GM18507 (cell line): ENCODE results near the gene TTLL7.
A peak's percentile ranks its signal among the peaks of the same experiment; 100 is the strongest.

Experiments
- DNase-seq: peaks from one replicate; pipeline ENCODE4 v3.0.0; 2011; ENCODE audit warnings: low read depth; ENCODE audit not compliant: insufficient read length; ENCODE audit errors: extremely low spot score
- FAIRE-seq: peaks from 2 replicates; lab custom pipeline; 2011; peaks lifted over from hg19 to GRCh38; lab: Jason Lieb, UNC

The TTLL7 gene

GRCh38 chr1:83897516-83897915 lies 101.4 kb downstream of the TTLL7 start:
- no peak for FAIRE-seq
- no peak for DNase-seq

GRCh38 chr1:83896299-83896698 lies 102.6 kb downstream of the TTLL7 start:
- FAIRE-seq (no peak), DNase-seq (no peak)

GRCh38 chr1:83889707-83890106 lies 109.2 kb downstream of the TTLL7 start:
- DNase-seq (no peak), FAIRE-seq (no peak)

GRCh38 chr1:83887483-83887882 lies 111.4 kb downstream of the TTLL7 start:
- DNase-seq (no peak), FAIRE-seq (no peak)

- DNase-seq (no peak), FAIRE-seq (no peak)
Measured at GRCh38 chr1:83883979-83884378, 115.0 kb downstream of the TTLL7 start.

GRCh38 chr1:83882906-83883305 lies 116.0 kb downstream of the TTLL7 start:
- DNase-seq = no peak
- FAIRE-seq = no peak

GRCh38 chr1:83872515-83872914 lies 126.4 kb downstream of the TTLL7 start:
- DNase-seq (no peak), FAIRE-seq (no peak)

- DNase-seq (no peak), FAIRE-seq (no peak)
Measured at GRCh38 chr1:83864991-83865390, 133.9 kb downstream of the TTLL7 start.

- FAIRE-seq = peak; percentile 9
- DNase-seq = peak; percentile 8
Measured at GRCh38 chr1:83860490-83861221, 138.3 kb downstream of the TTLL7 start.

GRCh38 chr1:83857716-83858115 lies 141.2 kb downstream of the TTLL7 start:
- DNase-seq (no peak), FAIRE-seq (no peak)

- DNase-seq (no peak), FAIRE-seq (no peak)
Measured at GRCh38 chr1:83857103-83857502, 141.8 kb downstream of the TTLL7 start.

- FAIRE-seq (no peak), DNase-seq (no peak)
Measured at GRCh38 chr1:83856381-83856780, 142.6 kb downstream of the TTLL7 start.

- DNase-seq (no peak), FAIRE-seq (no peak)
Measured at GRCh38 chr1:83854456-83854855, 144.5 kb downstream of the TTLL7 start.

- DNase-seq = no peak
- no peak for FAIRE-seq
Measured at GRCh38 chr1:83850834-83851233, 148.1 kb downstream of the TTLL7 start.

- no peak for DNase-seq
- no peak for FAIRE-seq
Measured at GRCh38 chr1:83849191-83850061, 149.5 kb downstream of the TTLL7 start.

GRCh38 chr1:83846138-83846537 lies 152.8 kb downstream of the TTLL7 start:
- DNase-seq (no peak), FAIRE-seq (no peak)

GRCh38 chr1:83845437-83846071 lies 153.4 kb downstream of the TTLL7 start:
- DNase-seq = no peak
- no peak for FAIRE-seq

- no peak for DNase-seq
- no peak for FAIRE-seq
Measured at GRCh38 chr1:83844546-83844945, 154.4 kb downstream of the TTLL7 start.

- FAIRE-seq (no peak), DNase-seq (no peak)
Measured at GRCh38 chr1:83839566-83840173, 159.3 kb downstream of the TTLL7 start.

- DNase-seq = no peak
Measured at GRCh38 chr1:83838573-83838972, 160.4 kb downstream of the TTLL7 start.

More at GRCh38 chr1:83838573-83838972, 160.4 kb downstream of the TTLL7 start:
- FAIRE-seq = no peak
